ENCODE measurements around the gene USP2.

DNA sequence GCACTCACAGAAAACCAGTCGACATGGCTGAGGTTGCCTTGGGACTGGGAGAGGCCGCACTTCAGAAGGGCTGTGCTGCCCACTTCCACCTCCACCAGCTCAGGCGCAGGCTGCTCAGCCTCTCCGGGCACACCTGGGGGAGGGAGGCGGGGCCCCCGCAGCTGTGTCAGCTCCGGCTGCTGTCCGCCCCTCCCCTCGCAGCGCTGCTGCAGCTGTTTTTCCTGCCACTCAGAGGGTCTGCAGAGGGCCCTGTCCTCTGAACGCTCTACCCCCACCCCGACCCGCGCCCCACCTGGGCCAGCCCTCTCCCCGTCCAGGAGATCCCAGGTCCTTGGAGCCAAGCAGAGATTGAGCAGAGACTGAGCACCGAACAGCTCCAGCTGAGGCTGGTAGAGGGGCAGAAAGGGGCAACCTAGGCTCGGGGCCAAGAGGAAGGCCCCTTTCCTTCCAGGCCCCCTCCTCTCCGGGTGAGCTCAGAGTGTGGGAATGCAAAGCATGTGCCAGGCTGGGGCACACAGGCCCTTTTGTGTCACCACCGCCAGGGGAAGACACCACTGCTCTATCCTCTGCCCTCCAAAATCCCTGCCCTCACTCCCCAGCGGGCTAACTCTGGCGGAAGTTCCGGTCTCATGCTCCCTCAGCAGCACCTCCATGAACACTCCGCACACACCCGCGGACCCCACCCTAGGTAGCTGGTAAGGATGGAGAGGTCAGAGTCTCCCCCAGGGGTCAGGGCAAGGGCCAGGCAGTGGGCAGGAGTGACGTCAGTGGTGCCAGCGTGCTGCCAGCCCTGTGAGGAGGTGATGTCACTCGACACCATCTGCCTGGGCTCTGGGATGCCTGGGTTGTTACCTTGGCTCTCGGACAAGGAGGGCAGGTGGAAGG lies 66.1 kb downstream of the USP2 start:
- TF ChIP-seq GATA2 (IDR thresholded peaks at IDR 0.05; ENCODE audit: low read depth, low read length): no peak
- no peak for TF ChIP-seq GATA3 (IDR thresholded peaks at IDR 0.05; ENCODE audit: low read depth, low read length)
